Activated T-cell treated with anti-CD3 and anti-CD28 coated beads, Interleukin-2, amount 50 U/mL, for 4 hours (primary cell): ENCODE data around the gene FGGY. TPM values are rescaled to one million over a fixed set of nuclear protein-coding genes. Genes with fewer than 3 reads are reported as not detected.

Source experiments
- ATAC-seq, 2 donors: fragments of 200-7000 bp; cut with Tn5 transposase; one replicate each; pipeline ENCODE4 v1.10.0; 2021
- DNase-seq: peaks from one replicate; pipeline ENCODE4 v3.0.0-alpha.2; 2020
- H3K27me3 Mint-ChIP-seq: one replicate; pipeline ENCODE4 v1.8.0; 2021; ENCODE audit warnings: low read depth, mixed read lengths
- H3K36me3 Mint-ChIP-seq: one replicate; pipeline ENCODE4 v1.8.0; 2022; ENCODE audit warnings: mixed read lengths; ENCODE audit not compliant: insufficient read depth
- H3K4me1 Mint-ChIP-seq: one replicate; pipeline ENCODE4 v1.8.0; 2021; ENCODE audit warnings: low read depth, mixed read lengths
- H3K4me3 Mint-ChIP-seq: one replicate; pipeline ENCODE4 v1.8.0; 2021; ENCODE audit warnings: mild to moderate bottlenecking, moderate library complexity, mixed read lengths
- H3K9me3 Mint-ChIP-seq: one replicate; pipeline ENCODE4 v1.8.0; 2021; ENCODE audit warnings: mixed read lengths
- total RNA-seq, 3 donors: library from RNA; stranded (reverse); gene quantifications; one replicate each; pipeline ENCODE4 v1.2.1, GENCODE V29; 2021

FGGY gene
- total RNA-seq, 3 donors from 2014 or later, result 2.5 to 4.8 (median 3.1) TPM

DNA sequence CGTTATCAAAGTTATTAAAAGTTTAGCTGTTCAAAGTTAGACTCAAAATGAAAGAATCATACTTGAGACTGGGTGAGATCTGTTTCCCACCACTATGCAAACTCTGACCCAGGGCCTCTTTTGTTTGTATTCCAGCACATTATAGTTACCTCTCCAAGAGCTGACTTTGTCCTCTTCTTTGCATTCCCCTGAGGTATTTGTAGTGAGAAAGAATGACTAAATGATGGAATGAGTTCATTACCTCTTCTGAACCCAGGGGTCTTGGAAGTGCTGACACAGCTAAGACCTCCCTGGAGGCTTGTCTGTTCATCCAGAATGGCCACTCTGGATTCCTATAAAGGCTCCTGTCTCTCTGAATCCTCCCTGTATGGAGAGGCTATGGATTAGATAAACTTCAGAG, 62.4 kb downstream of the FGGY start:
- DNase-seq (no peak), ATAC-seq (no peak)
- Mint-ChIP-seq H3K4me1 (no peaks in the 10 kb centered on the region), H3K4me3 (no peak overlapping the region), H3K27me3 (no peaks in the 10 kb centered on the region), H3K9me3 (no peaks in the 10 kb centered on the region), H3K36me3 (no peaks in the 10 kb centered on the region)

DNA sequence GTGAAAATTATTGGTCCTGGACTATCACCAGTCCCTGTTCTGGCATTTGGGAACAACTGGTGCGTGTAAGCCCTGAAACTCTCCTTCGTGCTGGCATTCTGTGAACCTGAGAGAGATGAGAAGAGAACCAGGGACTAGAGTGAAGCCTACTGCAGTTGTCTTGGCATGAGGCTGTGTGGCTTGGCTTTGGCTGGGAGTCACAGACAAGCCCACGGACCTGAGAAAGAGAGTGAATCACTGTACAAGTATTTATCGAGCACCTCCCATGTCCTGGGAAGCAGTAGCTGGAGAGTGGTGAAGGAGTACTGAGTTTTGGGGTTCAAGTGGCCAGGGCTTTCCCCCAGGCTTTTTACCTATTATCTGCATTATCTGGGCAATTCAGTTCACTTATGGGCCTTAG, 63.3 kb downstream of the FGGY start:
- H3K4me1 Mint-ChIP-seq, result no peaks in the 10 kb centered on the region
- no peaks in the 10 kb centered on the region for H3K27me3 Mint-ChIP-seq
- no peak for DNase-seq
- peaks cover 2% of the 10 kb centered on the region for H3K36me3 Mint-ChIP-seq
- no peak for ATAC-seq
- no peaks in the 10 kb centered on the region for H3K9me3 Mint-ChIP-seq
- no peak overlapping the region for H3K4me3 Mint-ChIP-seq

- Mint-ChIP-seq H3K9me3 (no peaks in the 10 kb centered on the region), H3K27me3 (no peaks in the 10 kb centered on the region), H3K4me3 (no peak overlapping the region), H3K36me3 (peaks cover 2% of the 10 kb centered on the region), H3K4me1 (no peaks in the 10 kb centered on the region)
- ATAC-seq (no peak), DNase-seq (no peak)
These were observed 63.8 kb downstream of the FGGY start for GRCh38 chr1:59360729-59361128.

GRCh38 chr1:59361766-59362165, 64.9 kb downstream of the FGGY start:
- H3K9me3 Mint-ChIP-seq, result no peaks in the 10 kb centered on the region
- no peak overlapping the region for H3K4me3 Mint-ChIP-seq
- H3K36me3 Mint-ChIP-seq, result peaks cover 2% of the 10 kb centered on the region
- DNase-seq (no peak), ATAC-seq (no peak)
- H3K27me3 Mint-ChIP-seq, result no peaks in the 10 kb centered on the region
- H3K4me1 Mint-ChIP-seq, result no peaks in the 10 kb centered on the region

DNA sequence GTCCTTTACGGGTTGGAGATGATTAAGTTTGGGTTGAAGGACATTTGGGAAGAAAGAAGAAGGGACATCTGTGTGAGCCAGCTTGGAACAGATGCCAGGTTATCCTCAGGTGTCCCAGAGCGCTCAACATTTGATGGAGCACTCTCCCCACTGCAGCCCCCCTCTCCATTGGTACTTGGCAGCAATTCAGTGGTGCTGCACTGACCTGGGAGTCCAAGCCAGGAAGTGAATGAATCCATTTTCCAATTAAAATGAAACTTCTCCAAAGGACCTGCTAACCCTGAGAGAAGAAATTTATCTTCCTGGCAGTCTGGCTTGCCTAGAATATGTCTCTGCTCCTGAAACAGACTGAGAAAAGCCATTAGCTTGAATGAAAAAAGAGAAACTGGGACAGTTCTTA, 67.1 kb downstream of the FGGY start:
- peaks cover 3% of the 10 kb centered on the region for H3K36me3 Mint-ChIP-seq
- no peak for ATAC-seq
- no peaks in the 10 kb centered on the region for H3K4me1 Mint-ChIP-seq

DNA sequence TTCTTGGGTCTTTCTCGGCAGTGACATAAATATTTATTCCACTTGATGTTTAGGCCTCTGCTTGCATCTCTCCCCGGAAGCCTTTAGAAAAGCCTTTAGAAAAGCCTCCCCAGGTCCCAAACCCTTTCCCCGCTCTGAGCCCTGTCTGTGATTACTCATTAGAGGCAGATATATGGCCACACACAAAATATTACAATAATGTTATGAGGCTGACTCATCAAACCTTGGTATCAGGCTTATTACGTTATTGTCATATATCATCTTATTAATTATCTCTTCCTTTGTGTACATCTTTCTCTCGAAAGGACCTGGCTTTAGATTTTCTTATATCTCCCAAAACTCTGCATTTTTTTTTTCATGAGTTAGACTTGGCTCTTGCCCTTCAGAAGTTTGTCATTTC, 69.5 kb downstream of the FGGY start:
- Mint-ChIP-seq H3K9me3 (peaks cover 3% of the 10 kb centered on the region), H3K36me3 (peaks cover 3% of the 10 kb centered on the region), H3K4me3 (no peak overlapping the region), H3K27me3 (no peaks in the 10 kb centered on the region), H3K4me1 (no peaks in the 10 kb centered on the region)
- ATAC-seq (no peak), DNase-seq (no peak)

More for the DNA sequence above, 67.1 kb downstream of the FGGY start:
- Mint-ChIP-seq H3K27me3 (no peaks in the 10 kb centered on the region), H3K9me3 (no peaks in the 10 kb centered on the region), H3K4me3 (no peak overlapping the region)
- DNase-seq, result no peak

DNA sequence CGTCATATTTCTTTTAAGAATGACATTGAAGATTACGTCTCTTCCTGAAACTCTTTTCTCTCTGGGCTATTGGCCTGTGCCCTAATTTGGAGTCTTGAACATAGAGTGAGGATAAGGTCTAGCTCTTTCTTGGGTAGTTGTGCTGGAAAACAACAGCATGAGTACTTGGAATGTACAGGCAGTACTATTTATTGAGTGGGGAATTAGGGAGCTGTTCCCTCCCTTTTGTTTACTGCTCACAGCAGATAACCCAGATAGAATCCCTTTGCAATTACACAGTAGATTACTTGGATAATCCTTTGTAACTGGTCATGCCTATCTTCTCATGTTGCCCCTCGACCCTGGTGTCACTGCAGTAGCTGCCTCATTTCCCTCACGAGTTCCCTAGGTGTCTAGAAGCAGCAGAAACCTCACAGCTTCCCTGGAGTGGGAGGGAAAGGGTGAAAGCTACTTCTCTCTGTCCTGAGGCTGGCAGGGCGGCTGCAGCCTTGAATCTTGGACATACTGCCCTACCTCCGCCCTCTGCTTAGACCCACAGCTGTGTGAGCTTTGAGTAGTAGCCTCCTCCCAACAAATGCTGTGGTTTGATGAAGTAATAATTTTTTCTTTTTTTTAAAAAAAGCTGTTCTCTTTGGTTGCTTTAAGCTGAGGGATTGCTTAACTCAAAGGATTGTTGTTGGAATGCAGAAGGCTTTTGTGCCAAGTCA, 70.6 kb downstream of the FGGY start:
- Mint-ChIP-seq H3K27me3 (no peaks in the 10 kb centered on the region), H3K4me3 (no peak overlapping the region), H3K36me3 (peaks cover 3% of the 10 kb centered on the region), H3K4me1 (no peaks in the 10 kb centered on the region), H3K9me3 (peaks cover 3% of the 10 kb centered on the region)
- DNase-seq (no peak), ATAC-seq (no peak)

DNA sequence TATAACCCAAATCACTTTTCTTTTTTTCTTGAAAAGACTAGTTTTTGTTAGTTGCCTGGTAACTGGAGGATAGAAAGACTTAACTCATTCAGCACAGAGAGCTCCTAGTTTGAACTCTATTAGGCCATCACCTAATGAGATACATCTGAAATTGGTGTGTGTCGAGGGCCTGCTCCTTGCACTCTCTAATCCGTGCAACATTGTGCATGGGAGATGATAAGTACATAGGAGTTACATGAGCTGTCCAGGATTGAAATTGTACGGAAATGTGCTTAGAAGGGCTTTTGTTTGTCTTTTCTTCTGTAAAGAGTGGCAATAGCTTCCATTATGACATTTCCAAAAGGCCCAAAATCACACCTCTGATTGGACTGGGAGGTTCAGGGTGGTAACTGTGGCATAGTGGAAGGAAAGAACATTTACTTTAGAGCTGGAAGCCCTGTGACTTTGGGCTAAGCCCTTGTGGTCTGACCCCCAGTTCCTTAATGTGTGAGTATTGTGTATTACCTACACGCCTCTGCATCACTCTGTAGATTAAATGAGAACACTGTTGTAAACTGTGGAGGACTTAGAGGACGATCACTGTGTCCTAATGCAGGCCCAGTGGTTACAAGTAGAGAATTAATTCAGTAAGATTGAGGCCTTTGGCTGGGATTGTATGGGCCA, 71.2 kb downstream of the FGGY start:
- no peak for ATAC-seq
- no peak for DNase-seq
- H3K4me1 Mint-ChIP-seq, result no peaks in the 10 kb centered on the region
- no peaks in the 10 kb centered on the region for H3K27me3 Mint-ChIP-seq
- peaks cover 3% of the 10 kb centered on the region for H3K36me3 Mint-ChIP-seq
- peaks cover 3% of the 10 kb centered on the region for H3K9me3 Mint-ChIP-seq
- no peak overlapping the region for H3K4me3 Mint-ChIP-seq

DNA sequence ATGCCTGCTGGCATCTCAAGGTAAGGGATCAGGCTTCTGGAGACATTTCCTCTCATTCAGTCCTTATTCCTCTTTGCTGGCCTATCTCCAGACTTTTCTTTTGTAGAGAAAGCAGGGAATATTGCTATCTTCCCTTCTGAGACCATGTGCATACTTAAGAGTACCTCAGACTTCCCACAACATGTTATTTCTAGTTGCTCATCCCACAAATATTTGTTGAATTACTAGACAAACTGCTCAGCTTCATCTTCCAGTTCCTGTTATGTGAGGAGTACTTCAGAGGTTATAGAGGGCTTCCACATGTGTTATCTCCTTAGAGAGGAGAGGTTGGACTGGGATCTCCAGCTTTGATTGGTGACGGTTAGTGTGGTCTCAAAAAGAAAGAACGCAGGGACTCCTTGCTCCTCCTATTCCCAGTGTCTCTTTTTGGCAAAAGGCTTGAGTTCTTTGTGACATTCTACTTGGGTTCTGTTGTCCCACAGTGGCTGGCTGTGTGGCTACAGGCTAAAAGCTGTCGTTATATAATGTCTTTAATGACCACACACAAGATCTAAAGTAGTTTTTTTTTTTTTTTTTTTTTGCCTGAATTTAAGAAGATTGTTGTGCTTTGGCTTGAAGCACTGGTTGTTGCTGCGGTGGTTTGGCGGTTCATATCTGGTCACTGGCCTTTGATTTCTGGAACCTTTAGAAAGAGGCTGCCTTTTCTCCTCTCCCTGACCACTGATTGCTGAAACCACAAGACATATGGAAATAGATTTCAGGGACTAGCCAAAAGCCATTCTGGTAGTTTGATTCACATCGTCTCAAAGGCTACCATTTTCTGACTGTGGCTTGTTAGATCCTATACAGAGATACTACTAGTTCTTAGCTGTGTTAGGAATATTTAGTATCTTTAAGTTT, 78.7 kb downstream of the FGGY start:
- H3K4me3 Mint-ChIP-seq, result no peak overlapping the region
- no peaks in the 10 kb centered on the region for H3K9me3 Mint-ChIP-seq
- DNase-seq, result no peak
- peaks cover 8% of the 10 kb centered on the region for H3K36me3 Mint-ChIP-seq
- no peaks in the 10 kb centered on the region for H3K27me3 Mint-ChIP-seq
- ATAC-seq, result no peak
- H3K4me1 Mint-ChIP-seq, result no peaks in the 10 kb centered on the region

DNA sequence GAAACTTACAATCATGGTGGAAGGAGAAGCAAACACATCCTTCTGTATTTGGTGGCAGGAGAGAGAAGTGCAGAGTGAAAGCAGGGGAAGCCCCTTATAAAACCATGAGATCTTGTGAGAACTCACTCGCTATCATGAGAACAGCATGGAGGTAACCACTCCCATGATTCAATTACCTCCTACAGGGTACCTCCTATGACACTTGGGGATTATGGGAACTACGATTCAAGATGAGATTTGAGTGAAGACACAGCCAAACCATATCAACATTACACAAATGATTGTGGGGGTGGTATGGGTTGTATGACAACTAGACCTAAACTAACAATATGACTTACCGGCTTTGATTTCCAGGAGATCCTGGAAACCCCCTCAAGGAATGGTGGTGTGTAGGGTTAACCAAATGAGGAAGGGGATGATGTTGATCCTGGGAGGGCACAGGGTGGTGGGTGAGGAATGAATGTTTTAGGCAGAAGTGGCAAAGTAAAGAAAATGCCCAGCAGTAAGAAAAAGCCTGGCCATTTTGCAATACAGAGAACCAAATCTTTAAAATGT, 80.5 kb downstream of the FGGY start:
- H3K9me3 Mint-ChIP-seq, result no peaks in the 10 kb centered on the region
- H3K4me1 Mint-ChIP-seq, result no peaks in the 10 kb centered on the region
- DNase-seq (no peak), ATAC-seq (no peak)
- no peak overlapping the region for H3K4me3 Mint-ChIP-seq
- no peaks in the 10 kb centered on the region for H3K27me3 Mint-ChIP-seq
- H3K36me3 Mint-ChIP-seq, result peaks cover 8% of the 10 kb centered on the region

DNA sequence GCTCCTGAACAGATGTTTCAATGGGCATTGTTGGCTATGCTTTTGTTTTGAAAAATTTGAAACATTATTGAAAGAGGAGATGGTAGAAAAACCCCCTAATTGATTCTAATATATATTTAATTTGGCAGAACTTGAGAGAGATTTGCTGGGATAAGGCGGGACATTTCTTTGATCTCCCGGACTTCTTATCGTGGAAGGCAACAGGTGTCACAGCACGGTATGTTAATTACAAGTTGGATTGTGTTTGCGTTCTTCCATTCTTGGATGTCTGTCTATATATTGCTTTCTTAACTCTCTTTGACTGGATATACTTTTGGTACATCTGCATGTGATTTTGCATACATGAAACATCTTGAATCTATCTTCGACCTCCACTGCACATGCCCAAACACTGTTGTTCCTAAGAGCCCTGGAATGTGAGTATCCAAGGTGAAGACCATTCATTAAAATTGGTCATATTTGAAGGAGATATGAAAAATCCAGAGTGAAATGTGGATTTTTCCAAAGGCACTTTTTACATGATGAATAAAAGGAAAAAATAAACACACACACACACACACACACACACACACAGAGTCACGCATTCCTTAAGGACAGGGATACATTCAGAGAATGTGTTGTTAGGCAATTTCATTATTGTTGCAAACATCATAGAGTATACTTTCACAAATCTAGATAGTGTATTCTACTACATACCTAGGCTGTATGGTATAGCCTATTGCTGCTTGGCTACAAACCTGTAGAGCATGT, 81.9 kb downstream of the FGGY start:
- ATAC-seq, result no peak
- H3K27me3 Mint-ChIP-seq, result no peaks in the 10 kb centered on the region
- no peaks in the 10 kb centered on the region for H3K9me3 Mint-ChIP-seq
- peaks cover 8% of the 10 kb centered on the region for H3K36me3 Mint-ChIP-seq
- no peak overlapping the region for H3K4me3 Mint-ChIP-seq
- no peaks in the 10 kb centered on the region for H3K4me1 Mint-ChIP-seq
- no peak for DNase-seq

DNA sequence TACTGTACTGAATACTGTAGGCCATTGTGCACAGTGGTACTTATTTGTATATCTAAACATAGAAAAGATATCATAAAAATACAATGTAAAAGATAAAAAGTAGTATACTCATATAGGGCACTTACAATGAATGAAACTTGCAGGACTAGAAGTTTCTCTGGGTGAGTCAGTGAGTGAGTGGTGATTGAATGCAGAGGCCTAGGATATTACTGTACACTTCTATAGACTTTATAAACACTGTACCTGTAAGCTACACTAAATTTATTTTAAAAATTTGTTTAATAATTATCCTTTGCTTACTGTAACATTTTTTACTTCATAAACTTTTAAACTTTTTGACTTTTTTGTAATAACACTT, 82.5 kb downstream of the FGGY start:
- Mint-ChIP-seq H3K36me3 (peaks cover 8% of the 10 kb centered on the region), H3K27me3 (no peaks in the 10 kb centered on the region), H3K9me3 (no peaks in the 10 kb centered on the region), H3K4me3 (no peak overlapping the region), H3K4me1 (no peaks in the 10 kb centered on the region)
- DNase-seq (no peak), ATAC-seq (no peak)

DNA sequence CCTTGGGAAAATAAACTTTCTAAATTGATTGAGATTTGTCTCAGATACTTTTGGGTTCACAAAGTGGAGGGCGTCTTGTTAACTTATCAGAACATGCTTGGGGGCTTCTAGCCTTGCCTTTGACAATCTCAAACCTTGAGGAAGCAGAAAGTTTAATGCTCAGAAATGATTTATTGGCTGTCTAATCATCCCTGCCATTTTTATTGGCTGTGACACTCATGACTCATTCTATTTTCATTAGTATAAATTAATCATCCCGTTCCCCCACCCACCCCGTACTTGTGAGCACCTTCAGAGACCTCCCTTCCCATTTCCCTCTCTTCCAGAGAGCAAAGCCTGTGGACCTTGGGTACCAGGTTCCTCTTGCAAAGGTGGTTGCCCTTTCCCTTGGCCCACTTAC, 87.1 kb downstream of the FGGY start:
- H3K36me3 Mint-ChIP-seq, result peaks cover 7% of the 10 kb centered on the region
- no peaks in the 10 kb centered on the region for H3K4me1 Mint-ChIP-seq
- no peak for DNase-seq
- no peak overlapping the region for H3K4me3 Mint-ChIP-seq
- H3K27me3 Mint-ChIP-seq, result no peaks in the 10 kb centered on the region
- H3K9me3 Mint-ChIP-seq, result no peaks in the 10 kb centered on the region
- no peak for ATAC-seq

GRCh38 chr1:59384443-59384842, 87.5 kb downstream of the FGGY start:
- no peaks in the 10 kb centered on the region for H3K27me3 Mint-ChIP-seq
- H3K4me1 Mint-ChIP-seq, result no peaks in the 10 kb centered on the region
- no peak for DNase-seq
- H3K4me3 Mint-ChIP-seq, result no peak overlapping the region
- H3K36me3 Mint-ChIP-seq, result peaks cover 7% of the 10 kb centered on the region
- ATAC-seq, result no peak
- H3K9me3 Mint-ChIP-seq, result no peaks in the 10 kb centered on the region
